ENCODE results near the gene TP63. TPM values are rescaled to one million over a fixed set of nuclear protein-coding genes. Genes with fewer than 3 reads are reported as not detected.
A peak's percentile ranks its signal among the peaks of the same experiment; 100 is the strongest.

TP63 gene
- total and polyA plus RNA-seq, 2 experiments from 2014 or later = not detected

- TF ChIP-seq ZNF462 (CRISPR knock-in tag; IDR thresholded peaks at IDR 0.05) (no peak), POLR2AphosphoS5 (IDR thresholded peaks at IDR 0.05; ENCODE audit: low read depth) (no peak), REST (IDR thresholded peaks at IDR 0.05; ENCODE audit: unreplicated experiment) (no peak)
Observed at GRCh38 chr3:189821262-189821661, 190.1 kb downstream of the TP63 start (continued).

- ATAC-seq (peak; percentile 74), DNase-seq (ENCODE audit: low spot score) (peak; percentile 28)
- peaks cover 21% of the 10 kb centered on the region for H3K4me1 ChIP-seq (ENCODE audit: insufficient read depth)
- H3K9me2 ChIP-seq (ENCODE audit: insufficient read depth) = no peaks in the 10 kb centered on the region
- no peak overlapping the region for H3K4me3 Mint-ChIP-seq
- H2AFZ ChIP-seq = no peak overlapping the region
- H3K4me3 ChIP-seq = no peak overlapping the region
- no peaks in the 10 kb centered on the region for H3F3A ChIP-seq (replicated peaks; ENCODE audit: low read depth)
- H3K27me3 Mint-ChIP-seq (ENCODE audit: insufficient read depth, low read depth, poor library complexity) = peaks cover 6% of the 10 kb centered on the region
- H3K4me1 Mint-ChIP-seq = peaks cover 25% of the 10 kb centered on the region; the same call in 2 of the 3 replicates
- TF ChIP-seq JUNB (IDR thresholded peaks at IDR 0.05; ENCODE audit: unreplicated experiment) (no peak), CTCF (conservative IDR thresholded peaks at IDR 0.05; ENCODE audit: low read depth in 2 of 2) (peak; percentile 22 to 42)
- H4K20me1 ChIP-seq (replicated peaks; ENCODE audit: insufficient read depth) = no peaks in the 10 kb centered on the region
- no peak overlapping the region for H3K4me2 ChIP-seq
- no peaks in the 10 kb centered on the region for H3K36me3 Mint-ChIP-seq (ENCODE audit: low read depth)
- H3K27me3 ChIP-seq (ENCODE audit: insufficient read depth) = no peaks in the 10 kb centered on the region
- no peaks in the 10 kb centered on the region for H3K79me2 ChIP-seq (replicated peaks; ENCODE audit: insufficient read depth)
- H3K27ac Mint-ChIP-seq = no peak overlapping the region
- H3K27ac ChIP-seq (ENCODE audit: low read depth) = no peak overlapping the region
- H3K36me3 ChIP-seq (ENCODE audit: insufficient read depth) = no peaks in the 10 kb centered on the region
- H3K9me3 Mint-ChIP-seq = no peaks in the 10 kb centered on the region
Observed at GRCh38 chr3:189822726-189823125, 191.5 kb downstream of the TP63 start.

All from GM23338 (cell line).